ENCODE data around the gene ZNF547.

GRCh38 chr19:57338877-57339276, 24.5 kb upstream of the ZNF547 start:
- TF ChIP-seq CTCF (IDR thresholded peaks at IDR 0.05) (no peak), POLR2A (IDR thresholded peaks at IDR 0.05) (no peak), POLR2AphosphoS5 (IDR thresholded peaks at IDR 0.05) (no peak), EP300 (IDR thresholded peaks at IDR 0.05) (no peak)
